ENCODE results near the gene ZBTB7B.

The ZBTB7B gene

GRCh38 chr1:154988058-154988954 lies 14.3 kb upstream of the ZBTB7B start:
- DNase-seq (ENCODE audit: low spot score) = no peak

GRCh38 chr1:154989195-154989860 lies 13.3 kb upstream of the ZBTB7B start:
- DNase-seq (ENCODE audit: low spot score) = no peak

- DNase-seq (ENCODE audit: low spot score) = no peak
Observed at GRCh38 chr1:154990276-154990675, 12.3 kb upstream of the ZBTB7B start.

GRCh38 chr1:154992721-154993571 lies 9.7 kb upstream of the ZBTB7B start:
- DNase-seq (ENCODE audit: low spot score) = no peak

GRCh38 chr1:154993572-154994268 lies 8.9 kb upstream of the ZBTB7B start, which contains the start of gene LENEP:
TSS of gene LENEP (plus strand) at chr1:154993586. CDS start at chr1:154993608, 22 bp downstream.
- DNase-seq (ENCODE audit: low spot score) = no peak

GRCh38 chr1:154994269-154994587 lies 8.4 kb upstream of the ZBTB7B start:
- no peak for DNase-seq (ENCODE audit: low spot score)

GRCh38 chr1:154994591-154994990 lies 8.0 kb upstream of the ZBTB7B start:
- no peak for DNase-seq (ENCODE audit: low spot score)

GRCh38 chr1:154995301-154995983 lies 7.2 kb upstream of the ZBTB7B start:
- DNase-seq (ENCODE audit: low spot score) = peak; percentile 83

GRCh38 chr1:154996966-154997701 lies 5.5 kb upstream of the ZBTB7B start:
- no peak for DNase-seq (ENCODE audit: low spot score)

GRCh38 chr1:154998201-154998780 lies 4.3 kb upstream of the ZBTB7B start:
- DNase-seq (ENCODE audit: low spot score) = no peak

GRCh38 chr1:154998818-154999570 lies 3.6 kb upstream of the ZBTB7B start:
- peak; percentile 71 for DNase-seq (ENCODE audit: low spot score)

GRCh38 chr1:154999571-155000410 lies 2.8 kb upstream of the ZBTB7B start:
- DNase-seq (ENCODE audit: low spot score) = no peak

GRCh38 chr1:155000411-155000725 lies 2.2 kb upstream of the ZBTB7B start:
- no peak for DNase-seq (ENCODE audit: low spot score)

- peak; percentile 74 for DNase-seq (ENCODE audit: low spot score)
Observed at GRCh38 chr1:155000726-155001424, 1.7 kb upstream of the ZBTB7B start.

- DNase-seq (ENCODE audit: low spot score) = no peak
Observed at GRCh38 chr1:155001425-155001674, 1.3 kb upstream of the ZBTB7B start.

- DNase-seq (ENCODE audit: low spot score) = peak; percentile 99
Observed at GRCh38 chr1:155001675-155002463, 733 bp upstream of the ZBTB7B start.

GRCh38 chr1:155003227-155003765 lies 694 bp downstream of the ZBTB7B start:
- no peak for DNase-seq (ENCODE audit: low spot score)

Data from AG08395 (cell line).